Measurements from ENCODE around the gene MBOAT1. TPM values are rescaled to one million over a fixed set of nuclear protein-coding genes. Genes with fewer than 3 reads are reported as not detected.
A peak's percentile ranks its signal among the peaks of the same experiment; 100 is the strongest.

Gene MBOAT1
- total and polyA plus RNA-seq, 8 donors: 2.4 to 47.2 (median 12.2) TPM

- no peaks in the 10 kb centered on the region for H3K36me3 ChIP-seq
- DNase-seq: no peak
- 55 to 84% (median 70%) methylated on average over 2 of the region's 2 CpGs for WGBS, 5 donors
- intact Hi-C loops (cut with DNase I; ENCODE audit: low total_unique reads): no loop called here
- H3K9me3 ChIP-seq: no peaks in the 10 kb centered on the region
- TF ChIP-seq POLR2AphosphoS5 (IDR thresholded peaks at IDR 0.05): no peak
- TF ChIP-seq, protein P1, sequence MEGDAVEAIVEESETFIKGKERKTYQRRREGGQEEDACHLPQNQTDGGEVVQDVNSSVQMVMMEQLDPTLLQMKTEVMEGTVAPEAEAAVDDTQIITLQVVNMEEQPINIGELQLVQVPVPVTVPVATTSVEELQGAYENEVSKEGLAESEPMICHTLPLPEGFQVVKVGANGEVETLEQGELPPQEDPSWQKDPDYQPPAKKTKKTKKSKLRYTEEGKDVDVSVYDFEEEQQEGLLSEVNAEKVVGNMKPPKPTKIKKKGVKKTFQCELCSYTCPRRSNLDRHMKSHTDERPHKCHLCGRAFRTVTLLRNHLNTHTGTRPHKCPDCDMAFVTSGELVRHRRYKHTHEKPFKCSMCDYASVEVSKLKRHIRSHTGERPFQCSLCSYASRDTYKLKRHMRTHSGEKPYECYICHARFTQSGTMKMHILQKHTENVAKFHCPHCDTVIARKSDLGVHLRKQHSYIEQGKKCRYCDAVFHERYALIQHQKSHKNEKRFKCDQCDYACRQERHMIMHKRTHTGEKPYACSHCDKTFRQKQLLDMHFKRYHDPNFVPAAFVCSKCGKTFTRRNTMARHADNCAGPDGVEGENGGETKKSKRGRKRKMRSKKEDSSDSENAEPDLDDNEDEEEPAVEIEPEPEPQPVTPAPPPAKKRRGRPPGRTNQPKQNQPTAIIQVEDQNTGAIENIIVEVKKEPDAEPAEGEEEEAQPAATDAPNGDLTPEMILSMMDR (IDR thresholded peaks at IDR 0.05): no peak
- no peak for TF ChIP-seq EP300 (IDR thresholded peaks at IDR 0.05)
- no peak for TF ChIP-seq POLR2A (IDR thresholded peaks at IDR 0.05)
- no peak overlapping the region for H3K4me3 ChIP-seq
- H3K4me1 ChIP-seq: peaks cover 20 to 27% (median 24%) of the 10 kb centered on the region in 4 donors
- H3K27me3 ChIP-seq: no peaks in the 10 kb centered on the region
- peak overlapping the region in 4 of 5 donors; percentile 31 to 44 (median 34) for H3K27ac ChIP-seq
Measured at GRCh38 chr6:20217891-20218290, 5.6 kb upstream of the MBOAT1 start.

DNA sequence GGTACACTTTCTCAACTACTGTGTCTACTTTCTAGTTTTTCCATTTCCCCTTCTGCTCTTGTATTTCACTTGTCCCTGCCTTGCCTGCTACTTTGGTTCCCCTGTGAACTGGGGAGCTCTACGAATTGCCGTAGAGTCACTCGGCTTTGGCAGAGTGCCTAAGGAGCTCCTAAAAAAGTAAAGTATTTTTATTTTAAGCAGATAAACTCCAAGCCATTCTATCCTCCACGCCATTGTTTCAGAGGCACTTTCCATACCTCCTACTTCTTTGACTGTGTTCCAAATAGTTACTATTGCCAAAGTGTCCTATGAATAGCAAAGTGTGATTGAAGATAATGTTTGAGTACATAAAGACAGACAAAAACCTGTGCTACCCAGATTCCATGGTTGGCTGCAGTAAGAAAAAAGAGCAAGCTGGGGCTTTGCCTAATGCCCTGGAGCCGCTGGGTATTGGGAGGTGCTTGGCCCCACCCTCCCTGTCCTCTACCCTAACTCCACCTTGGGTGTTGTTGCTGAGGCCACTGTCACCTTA is 5.1 kb upstream of the MBOAT1 start:
- no peak overlapping the region for H3K4me3 ChIP-seq
- peak in 1 of 2 donors; percentile 40 for DNase-seq
- no peaks in the 10 kb centered on the region for H3K9me3 ChIP-seq
- H3K27me3 ChIP-seq: no peaks in the 10 kb centered on the region
- H3K27ac ChIP-seq: peak overlapping the region in 4 of 5 donors; percentile 31 to 44 (median 34)
- 10 to 27% (median 25%) methylated on average over 5 of the region's 5 CpGs for WGBS, 5 donors
- intact Hi-C loops (cut with DNase I; ENCODE audit: low total_unique reads): no loop called here
- TF ChIP-seq POLR2AphosphoS5 (IDR thresholded peaks at IDR 0.05): no peak
- TF ChIP-seq POLR2A (IDR thresholded peaks at IDR 0.05): no peak
- TF ChIP-seq EP300 (IDR thresholded peaks at IDR 0.05): no peak
- TF ChIP-seq, protein P1 (IDR thresholded peaks at IDR 0.05): no peak
- no peaks in the 10 kb centered on the region for H3K36me3 ChIP-seq
- H3K4me1 ChIP-seq: peaks cover 20 to 29% (median 26%) of the 10 kb centered on the region in 4 donors

DNA sequence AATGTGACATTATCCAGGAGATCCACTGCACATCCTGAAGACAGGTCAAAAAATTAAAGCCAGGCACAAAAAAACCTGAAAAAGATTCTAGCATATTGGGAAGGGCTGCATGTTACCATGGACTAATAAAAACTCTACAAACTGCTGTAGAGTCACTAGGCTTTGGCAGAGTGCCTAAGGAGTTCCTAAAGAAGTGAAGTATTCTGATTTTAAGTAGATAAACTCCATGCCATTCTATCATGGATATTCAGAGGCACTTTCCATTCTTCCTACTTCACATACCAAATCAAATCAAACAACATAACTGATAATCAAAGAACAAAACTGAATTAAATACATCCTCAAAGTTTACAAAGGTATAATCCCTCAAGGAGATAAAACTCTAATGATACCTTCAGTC is 3.0 kb upstream of the MBOAT1 start:
- Histone ChIP-seq H3K27ac (no peak overlapping the region), H3K9me3 (no peaks in the 10 kb centered on the region), H3K4me3 (no peak overlapping the region), H3K4me1 (peaks cover 29 to 41% (median 35%) of the 10 kb centered on the region in 4 donors), H3K36me3 (no peaks in the 10 kb centered on the region), H3K27me3 (no peaks in the 10 kb centered on the region)
- DNase-seq: no peak
- intact Hi-C loops (cut with DNase I; ENCODE audit: low total_unique reads): no loop called here
- TF ChIP-seq POLR2A (IDR thresholded peaks at IDR 0.05): no peak
- TF ChIP-seq, protein P1 (IDR thresholded peaks at IDR 0.05): no peak
- no peak for TF ChIP-seq EP300 (IDR thresholded peaks at IDR 0.05)
- no peak for TF ChIP-seq POLR2AphosphoS5 (IDR thresholded peaks at IDR 0.05)

DNA sequence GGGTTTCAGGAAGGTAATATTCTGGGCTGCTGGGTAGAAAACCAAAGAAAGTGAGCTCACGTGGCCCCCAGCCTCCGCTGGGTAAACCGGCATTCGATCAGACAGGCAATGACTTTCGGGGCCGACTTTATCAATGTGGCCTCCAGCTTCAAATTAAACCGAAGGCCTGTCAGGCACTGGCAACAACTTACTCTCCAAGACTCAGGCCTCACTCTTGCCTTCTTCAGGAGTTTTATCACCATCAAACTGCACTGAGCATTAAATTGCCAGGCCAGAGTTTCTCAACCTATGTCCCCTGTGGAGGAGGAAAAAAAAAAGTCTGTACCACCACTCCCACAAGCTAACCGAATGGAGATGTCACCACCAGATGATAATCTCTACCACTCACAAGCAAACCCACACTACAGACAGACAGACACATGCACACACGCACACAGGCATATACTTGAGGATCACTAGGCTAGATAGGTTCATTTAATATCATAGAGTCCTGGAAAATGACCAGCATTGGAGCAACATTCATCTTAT is 1.1 kb upstream of the MBOAT1 start:
- no peaks in the 10 kb centered on the region for H3K27me3 ChIP-seq
- H3K27ac ChIP-seq: peak overlapping the region; percentile 91 to 97 (median 93)
- no peaks in the 10 kb centered on the region for H3K36me3 ChIP-seq
- H3K9me3 ChIP-seq: no peaks in the 10 kb centered on the region
- peak overlapping the region; percentile 63 to 88 (median 84) for H3K4me3 ChIP-seq
- intact Hi-C loops (cut with DNase I; ENCODE audit: low total_unique reads): no loop called here
- H3K4me1 ChIP-seq: peaks cover 42 to 61% (median 50%) of the 10 kb centered on the region in 4 donors
- 17 to 38% (median 27%) methylated on average over 9 of the region's 9 CpGs for WGBS, 5 donors
- no peak for DNase-seq
- TF ChIP-seq POLR2AphosphoS5 (IDR thresholded peaks at IDR 0.05) (no peak), EP300 (IDR thresholded peaks at IDR 0.05) (no peak)

DNA sequence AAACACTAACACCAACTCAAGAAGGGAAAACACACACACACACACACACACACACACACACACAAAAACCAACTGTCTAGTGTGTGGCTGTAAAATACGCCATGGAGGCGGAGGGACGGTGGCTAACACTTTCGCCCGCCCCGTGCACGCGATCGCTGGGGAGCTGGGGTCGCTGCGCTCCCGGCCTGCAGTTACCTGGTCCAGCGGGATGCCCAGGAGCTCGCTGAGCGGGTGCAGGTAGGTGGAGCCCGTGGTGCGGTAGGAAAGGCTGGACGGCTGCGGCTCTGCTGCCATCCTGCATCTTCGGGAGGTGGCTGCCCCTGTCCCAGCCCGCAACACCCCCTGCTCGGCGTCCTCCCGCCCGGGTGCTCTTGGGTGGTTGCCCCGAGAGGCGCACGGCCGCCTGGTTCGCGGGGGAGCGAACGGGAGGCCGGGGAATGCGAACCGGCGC is 303 bp downstream of the MBOAT1 start:
- peak in 1 of 2 donors; percentile 60 for DNase-seq
- Histone ChIP-seq H3K27me3 (no peaks in the 10 kb centered on the region), H3K9me3 (no peaks in the 10 kb centered on the region), H3K4me1 (peaks cover 36 to 62% (median 53%) of the 10 kb centered on the region in 4 donors), H3K27ac (peak overlapping the region; percentile 91 to 97 (median 93)), H3K4me3 (peak overlapping the region; percentile 63 to 88 (median 84)), H3K36me3 (no peaks in the 10 kb centered on the region)
- WGBS, 5 donors: 0 to 2% (median 1%) methylated on average over 13 to 37 of the region's 37 CpGs
- intact Hi-C loops (cut with DNase I; ENCODE audit: low total_unique reads): no loop called here
- TF ChIP-seq POLR2A (IDR thresholded peaks at IDR 0.05) (no peak), EP300 (IDR thresholded peaks at IDR 0.05) (no peak), POLR2AphosphoS5 (IDR thresholded peaks at IDR 0.05) (no peak)
- TF ChIP-seq, protein P1 (IDR thresholded peaks at IDR 0.05): no peak

All from stomach (tissue), 9 donors.